Testis (tissue), 3 donors: ENCODE measurements around the gene CRIM1. TPM values are rescaled to one million over a fixed set of nuclear protein-coding genes. Genes with fewer than 3 reads are reported as not detected.

Experiments
- DNase-seq: peaks from one replicate; pipeline ENCODE4 v3.0.0-alpha.2; 2019
- H3K27ac ChIP-seq, 2 donors: fragments of 200-600 bp; sonication (generic); one replicate each; pipeline ENCODE4 v1.5.1; 2019
- H3K27me3 ChIP-seq: fragments of 200-600 bp; sonication (generic); one replicate; pipeline ENCODE4 v1.5.1; 2019
- H3K36me3 ChIP-seq: fragments of 200-600 bp; sonication (generic); one replicate; pipeline ENCODE4 v1.5.1; 2017; ENCODE audit warnings: low read depth; ENCODE audit errors: missing control alignments
- H3K4me1 ChIP-seq: fragments of 200-600 bp; sonication (generic); one replicate; pipeline ENCODE4 v1.5.1; 2019
- H3K4me3 ChIP-seq, 2 donors: fragments of 200-600 bp; sonication (generic); one replicate each; pipeline ENCODE4 v1.5.1; 2017 to 2019
- H3K9me3 ChIP-seq: fragments of 200-600 bp; sonication (generic); one replicate; pipeline ENCODE4 v1.5.1; 2017
- POLR2A ChIP-seq: fragments of 450-650 bp; IDR thresholded peaks from one replicate; pipeline ENCODE4 v1.6.1; 2017; ENCODE audit warnings: antibody characterized with exemption, mild to moderate bottlenecking, moderate library complexity
- WGBS, 2 donors: methylation state at CpG; one replicate each; pipeline ENCODE4 v1.1.5; 2018; 5-methylcytosine and 5-hydroxymethylcytosine counted together
- intact Hi-C: fragments of 100-400 bp; cut with DNase I; formaldehyde crosslinking; loops from one replicate; pipeline ENCODE4 v1.15.1; 2023; ENCODE audit warnings: low total_unique reads
- polyA plus RNA-seq: library from polyadenylated mRNA; stranded (reverse); fragments of 350-450 nt; fragmentation: Illumina TruSeq; extraction: RNeasy Lipid Tissue Mini Kit (QIAGEN cat#74804); gene quantifications from one replicate; pipeline ENCODE4 v1.2.3, GENCODE V29; 2014; ENCODE audit warnings: low read depth, low replicate concordance; ENCODE audit not compliant: insufficient read depth
- total RNA-seq, 2 donors: library from RNA; depleted of rRNA; stranded (reverse); fragments of >200 nt; gene quantifications; one replicate each; pipeline ENCODE4 v1.2.3, GENCODE V29; 2016
- TF ChIP-seq, protein P1 (sequence below), 3 experiments: fragments of 450-650 bp in 2 of 3; fragments of 200-600 bp in 1 of 3; sonication (generic) in 1 of 3; IDR thresholded peaks; one replicate each; pipeline ENCODE4 v1.5.1; 2016 to 2019; ENCODE audit warnings: antibody characterized with exemption in 3 of 3, mild to moderate bottlenecking in 2 of 3, moderate library complexity in 1 of 3

CRIM1 gene
- total and polyA plus RNA-seq, 3 donors from 2014 or later, result 38.2 to 94.1 (median 68.4) TPM

DNA sequence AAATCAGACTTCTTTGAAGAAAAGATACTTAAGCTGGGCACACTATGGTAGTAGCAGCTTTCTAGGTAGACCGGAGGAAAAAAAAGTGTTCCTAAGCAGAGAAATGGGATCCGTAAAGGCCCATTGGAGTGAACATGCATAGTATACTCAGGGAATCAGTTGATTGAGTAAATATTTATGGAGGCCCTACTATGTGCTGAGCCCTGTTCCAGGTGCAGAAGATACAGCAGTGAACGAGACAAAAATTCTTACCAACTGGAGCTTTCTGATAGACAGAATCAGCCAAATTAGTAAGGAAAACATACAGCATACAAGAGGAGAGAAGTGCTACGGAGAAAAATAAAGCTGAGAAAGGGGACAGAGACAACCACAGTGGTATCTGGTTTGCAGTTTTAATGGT is 28.1 kb downstream of the CRIM1 start:
- Histone ChIP-seq H3K9me3 (no peaks in the 10 kb centered on the region), H3K27me3 (no peaks in the 10 kb centered on the region), H3K27ac (no peak overlapping the region), H3K4me3 (no peak overlapping the region), H3K36me3 (no peaks in the 10 kb centered on the region), H3K4me1 (peaks cover 19% of the 10 kb centered on the region)
- no peak for DNase-seq
- TF ChIP-seq, protein P1, sequence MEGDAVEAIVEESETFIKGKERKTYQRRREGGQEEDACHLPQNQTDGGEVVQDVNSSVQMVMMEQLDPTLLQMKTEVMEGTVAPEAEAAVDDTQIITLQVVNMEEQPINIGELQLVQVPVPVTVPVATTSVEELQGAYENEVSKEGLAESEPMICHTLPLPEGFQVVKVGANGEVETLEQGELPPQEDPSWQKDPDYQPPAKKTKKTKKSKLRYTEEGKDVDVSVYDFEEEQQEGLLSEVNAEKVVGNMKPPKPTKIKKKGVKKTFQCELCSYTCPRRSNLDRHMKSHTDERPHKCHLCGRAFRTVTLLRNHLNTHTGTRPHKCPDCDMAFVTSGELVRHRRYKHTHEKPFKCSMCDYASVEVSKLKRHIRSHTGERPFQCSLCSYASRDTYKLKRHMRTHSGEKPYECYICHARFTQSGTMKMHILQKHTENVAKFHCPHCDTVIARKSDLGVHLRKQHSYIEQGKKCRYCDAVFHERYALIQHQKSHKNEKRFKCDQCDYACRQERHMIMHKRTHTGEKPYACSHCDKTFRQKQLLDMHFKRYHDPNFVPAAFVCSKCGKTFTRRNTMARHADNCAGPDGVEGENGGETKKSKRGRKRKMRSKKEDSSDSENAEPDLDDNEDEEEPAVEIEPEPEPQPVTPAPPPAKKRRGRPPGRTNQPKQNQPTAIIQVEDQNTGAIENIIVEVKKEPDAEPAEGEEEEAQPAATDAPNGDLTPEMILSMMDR (IDR thresholded peaks at IDR 0.05), result no peak
- TF ChIP-seq POLR2A, result no peak
- intact Hi-C loops, result no loop called here
- WGBS, 2 donors, result 94 to 95% methylated on average over 4 of the region's 4 CpGs

DNA sequence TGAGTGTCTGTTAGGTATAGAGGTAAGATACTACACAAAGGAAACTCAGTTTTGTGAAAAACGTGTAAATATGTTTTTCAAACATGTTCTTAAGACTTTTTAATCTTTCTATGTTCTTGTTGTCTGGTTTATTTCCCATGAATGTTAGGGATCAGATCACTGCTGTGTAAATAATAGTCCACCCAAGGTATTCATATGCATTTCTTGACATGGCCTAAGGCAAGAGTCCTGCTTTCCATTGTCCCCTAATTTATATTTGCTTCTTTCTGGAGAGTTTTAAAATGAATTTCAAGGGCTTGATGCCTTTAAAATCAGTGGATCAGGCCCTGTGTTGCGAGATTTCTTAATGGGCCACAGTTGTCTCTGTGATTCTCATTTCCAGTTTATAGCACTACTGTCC is 28.9 kb downstream of the CRIM1 start:
- no peak overlapping the region for H3K4me3 ChIP-seq
- H3K4me1 ChIP-seq, result peaks cover 22% of the 10 kb centered on the region
- intact Hi-C loops, result no loop called here
- H3K36me3 ChIP-seq, result no peaks in the 10 kb centered on the region
- no peaks in the 10 kb centered on the region for H3K9me3 ChIP-seq
- WGBS, 2 donors, result 86 to 91% methylated on average over 2 of the region's 2 CpGs
- TF ChIP-seq, protein P1 (IDR thresholded peaks at IDR 0.05), result no peak
- no peak overlapping the region for H3K27ac ChIP-seq
- no peak for DNase-seq
- no peaks in the 10 kb centered on the region for H3K27me3 ChIP-seq

DNA sequence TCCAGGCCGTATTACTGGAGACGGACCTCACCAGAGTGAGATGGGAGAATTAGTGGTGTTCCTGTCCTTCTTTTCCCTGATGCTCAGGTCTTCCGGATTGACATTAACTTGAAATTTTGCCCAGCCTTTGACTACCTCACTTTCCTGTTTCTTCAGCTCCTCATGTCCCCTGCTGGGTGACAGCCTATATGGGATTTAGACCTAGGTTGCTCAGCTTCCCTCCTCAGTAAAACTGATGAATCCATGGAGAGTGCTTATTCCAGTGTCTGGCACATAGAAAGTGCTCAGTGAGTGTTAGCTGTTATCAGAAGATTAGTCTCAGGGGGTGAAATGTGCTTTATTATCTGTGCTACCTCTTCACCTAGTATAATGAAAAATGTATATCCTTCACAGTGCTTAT is 30.0 kb downstream of the CRIM1 start:
- TF ChIP-seq, protein P1 (IDR thresholded peaks at IDR 0.05), result no peak
- TF ChIP-seq POLR2A, result no peak

DNA sequence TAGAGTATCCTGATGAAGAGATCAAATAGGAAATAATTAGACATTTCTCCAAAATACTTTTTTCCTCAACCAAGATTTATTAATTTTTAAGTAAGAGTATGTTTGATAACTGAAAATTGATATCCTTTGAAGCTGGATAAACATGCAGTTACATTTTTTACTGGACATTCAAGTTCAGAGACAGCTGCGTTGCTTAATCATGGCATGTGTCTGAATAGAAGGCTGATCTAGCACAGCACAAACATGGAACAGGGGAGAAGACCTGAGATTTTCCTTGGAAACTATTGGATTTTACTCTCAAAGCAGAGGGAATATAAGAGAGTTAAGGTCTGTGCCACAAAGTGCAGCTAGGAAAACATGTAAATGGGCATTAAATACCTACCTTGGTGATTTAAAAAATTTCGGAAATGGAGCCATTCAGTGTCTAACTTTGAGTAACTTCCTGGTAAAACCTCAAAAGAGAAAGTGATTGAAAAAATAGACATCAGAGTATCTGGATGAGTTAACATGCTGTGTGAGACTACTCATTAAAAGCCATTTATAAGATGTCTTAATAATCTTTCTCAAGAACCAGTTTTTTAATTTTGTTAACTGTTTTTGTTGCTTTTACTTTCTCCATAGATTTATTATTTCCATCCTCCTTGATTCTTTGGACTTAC is 31.8 kb downstream of the CRIM1 start:
- H3K4me3 ChIP-seq, result no peak overlapping the region
- no peaks in the 10 kb centered on the region for H3K9me3 ChIP-seq
- intact Hi-C loops, result no loop called here
- H3K27me3 ChIP-seq, result no peaks in the 10 kb centered on the region
- 82 to 83% methylated on average over 2 of the region's 2 CpGs for WGBS, 2 donors
- no peak for DNase-seq
- peaks cover 7% of the 10 kb centered on the region for H3K4me1 ChIP-seq
- H3K36me3 ChIP-seq, result no peaks in the 10 kb centered on the region
- H3K27ac ChIP-seq, result no peak overlapping the region
- TF ChIP-seq POLR2A, result no peak
- TF ChIP-seq, protein P1 (IDR thresholded peaks at IDR 0.05), result no peak

More for the DNA sequence above, 30.0 kb downstream of the CRIM1 start:
- intact Hi-C loops, result no loop called here
- whole genome bisulfite sequencing, 2 donors, result 74 to 95% methylated on average over 3 of the region's 3 CpGs
- no peak overlapping the region for H3K4me3 ChIP-seq
- H3K27ac ChIP-seq, result no peak overlapping the region
- no peak for DNase-seq
- no peaks in the 10 kb centered on the region for H3K27me3 ChIP-seq
- no peaks in the 10 kb centered on the region for H3K36me3 ChIP-seq
- H3K9me3 ChIP-seq, result no peaks in the 10 kb centered on the region
- peaks cover 19% of the 10 kb centered on the region for H3K4me1 ChIP-seq

DNA sequence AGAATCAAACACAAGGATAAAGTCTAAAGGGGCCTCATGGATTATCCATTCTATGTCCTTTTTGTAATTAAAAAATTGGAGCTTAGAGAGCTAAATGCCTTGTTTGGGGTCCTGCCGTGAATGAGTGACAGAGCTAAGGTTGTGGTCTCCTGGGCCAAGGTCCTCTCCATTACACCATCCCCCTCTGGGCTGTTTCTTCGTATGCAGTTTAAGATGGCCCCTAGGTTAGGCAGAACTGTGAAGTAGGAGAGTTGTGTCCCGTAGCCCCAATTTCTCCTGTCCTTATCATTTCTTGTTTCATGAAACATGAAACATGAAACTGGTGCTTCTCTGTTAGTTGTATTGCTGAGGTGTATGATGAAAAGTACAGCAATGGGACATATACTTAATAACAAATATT is 32.9 kb downstream of the CRIM1 start:
- Histone ChIP-seq H3K27me3 (no peaks in the 10 kb centered on the region), H3K4me3 (no peak overlapping the region), H3K9me3 (no peaks in the 10 kb centered on the region), H3K36me3 (no peaks in the 10 kb centered on the region), H3K4me1 (peaks cover 7% of the 10 kb centered on the region), H3K27ac (peak overlapping the region; percentile 34 to 39)
- DNase-seq, result no peak
- WGBS, 2 donors, result 72 to 73% methylated on average over 3 of the region's 3 CpGs
- intact Hi-C loops, result no loop called here
- TF ChIP-seq, protein P1 (IDR thresholded peaks at IDR 0.05), result no peak
- TF ChIP-seq POLR2A, result no peak
